CD4-positive, alpha-beta memory T cell (primary cell): ENCODE results near the gene CDC25C. TPM values are rescaled to one million over a fixed set of nuclear protein-coding genes. Genes with fewer than 3 reads are reported as not detected.
A peak's percentile ranks its signal among the peaks of the same experiment; 100 is the strongest.

Experiments used
- CTCF ChIA-PET: fragments of 350-600 bp; sonication (Branson Sonifier 250); formaldehyde crosslinking; loops from one replicate; lab custom pipeline; 2021; ENCODE audit warnings: inconsistent platforms; ENCODE audit not compliant: partially characterized antibody; lab: Charles Lee
- POLR2A ChIA-PET: fragments of 350-600 bp; sonication (Branson Sonifier 250); formaldehyde crosslinking; loops from one replicate; lab custom pipeline; 2021; ENCODE audit not compliant: partially characterized antibody; lab: Charles Lee
- DNase-seq, 5 donors: peaks; one replicate each; pipeline versions ENCODE4 v3.0.0 to v3.0.0-alpha.2; 2020 to 2022; ENCODE audit warnings: mixed read lengths in 1 of 5
- H3K27ac ChIP-seq: one replicate; pipeline ENCODE4 v1.7.0; 2013; ENCODE audit warnings: low read depth, low read length
- H3K27me3 ChIP-seq: 2 replicates; pipeline ENCODE4 v1.7.0; 2013; ENCODE audit warnings: mild to moderate bottlenecking, low read length, moderate library complexity; ENCODE audit not compliant: insufficient read depth
- H3K36me3 ChIP-seq: 2 replicates; pipeline ENCODE4 v1.7.0; 2013; ENCODE audit warnings: mild to moderate bottlenecking, low read length, moderate library complexity; ENCODE audit not compliant: insufficient read depth
- H3K4me1 ChIP-seq: 2 replicates; pipeline ENCODE4 v1.7.0; 2013; ENCODE audit warnings: mild to moderate bottlenecking, low read length, moderate library complexity; ENCODE audit not compliant: insufficient read depth
- H3K4me3 ChIP-seq, 2 donors: one replicate each; pipeline ENCODE4 v1.7.0; 2013; ENCODE audit warnings: low read length in 2 of 2, mild to moderate bottlenecking in 1 of 2
- H3K9me3 ChIP-seq, 2 donors: one replicate each; pipeline ENCODE4 v1.7.0; 2013; ENCODE audit warnings: low read length in 2 of 2, control low read depth in 1 of 2; ENCODE audit not compliant: control insufficient read depth in 1 of 2
- H3K27ac Mint-ChIP-seq, 7 donors: one replicate each; pipeline ENCODE4 v1.8.0; 2020 to 2021; ENCODE audit warnings: mixed read lengths in 7 of 7, mild to moderate bottlenecking in 6 of 7, inconsistent platforms in 3 of 7, moderate library complexity in 3 of 7
- H3K27me3 Mint-ChIP-seq, 2 donors: one replicate each; pipeline ENCODE4 v1.8.0; 2020 to 2021; ENCODE audit warnings: mixed read lengths in 2 of 2
- H3K36me3 Mint-ChIP-seq, 2 donors: one replicate each; pipeline ENCODE4 v1.8.0; 2020 to 2021; ENCODE audit warnings: mixed read lengths in 2 of 2, inconsistent platforms in 1 of 2, mild to moderate bottlenecking in 1 of 2
- H3K4me1 Mint-ChIP-seq, 4 donors: one replicate each; pipeline ENCODE4 v1.8.0; 2020 to 2021; ENCODE audit warnings: mixed read lengths in 4 of 4, mild to moderate bottlenecking in 1 of 4
- H3K4me3 Mint-ChIP-seq, 8 donors: one replicate each; pipeline ENCODE4 v1.8.0; 2020 to 2021; ENCODE audit warnings: mixed read lengths in 8 of 8, mild to moderate bottlenecking in 7 of 8, moderate library complexity in 6 of 8, inconsistent platforms in 3 of 8
- H3K9me3 Mint-ChIP-seq, 8 donors: one replicate each; pipeline ENCODE4 v1.8.0; 2020 to 2021; ENCODE audit warnings: mixed read lengths in 8 of 8, mild to moderate bottlenecking in 5 of 8, inconsistent platforms in 3 of 8, moderate library complexity in 1 of 8
- intact Hi-C: fragments of 100-400 bp; cut with micrococcal nuclease; formaldehyde crosslinking; loops from one replicate; pipeline ENCODE4 v1.15.1; 2023
- polyA plus RNA-seq, 2 donors: library from polyadenylated mRNA; unstranded; fragments of 300-500 nt; fragmentation: Illumina TruSeq; gene quantifications; one replicate each; pipeline ENCODE4 v1.2.3, GENCODE V29; 2021
- total RNA-seq, 2 experiments: library from RNA; stranded (reverse); gene quantifications; one replicate each; pipeline ENCODE4 v1.2.3, GENCODE V29; 2021

The CDC25C gene
- total and polyA plus RNA-seq, 4 experiments from 2014 or later = not detected

- no peaks in the 10 kb centered on the region for H3K9me3 Mint-ChIP-seq
- intact Hi-C loops = no loop called here
Observed at GRCh38 chr5:138289296-138289695, 42.3 kb downstream of the CDC25C start.

DNA sequence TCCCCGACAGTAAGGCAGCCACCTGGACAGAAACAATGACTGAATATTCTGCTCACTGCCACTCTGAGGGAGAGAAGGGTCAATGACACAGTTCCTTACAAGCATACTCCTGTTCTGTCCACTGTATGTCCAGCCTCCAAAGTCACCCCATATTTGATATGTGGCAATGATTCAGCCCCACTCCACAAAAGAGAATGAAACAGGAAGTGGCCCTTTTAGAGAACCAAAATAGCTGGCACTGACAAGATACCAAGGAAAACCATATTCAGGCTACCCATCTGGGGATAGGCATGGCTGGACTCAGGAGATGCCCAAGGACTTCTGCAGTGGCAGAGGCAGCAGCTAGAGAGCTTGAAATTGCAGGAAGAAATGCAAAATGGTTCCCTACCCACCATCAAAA, 44.4 kb downstream of the CDC25C start:
- POLR2A ChIA-PET = no interaction called here
- Histone ChIP-seq H3K36me3 (no peaks in the 10 kb centered on the region), H3K4me1 (no peaks in the 10 kb centered on the region), H3K4me3 (no peak overlapping the region), H3K9me3 (no peaks in the 10 kb centered on the region), H3K27me3 (no peaks in the 10 kb centered on the region), H3K27ac (no peak overlapping the region)
- intact Hi-C loops = no loop called here
- Mint-ChIP-seq H3K4me1 (no peaks in the 10 kb centered on the region), H3K9me3 (no peaks in the 10 kb centered on the region), H3K27ac (no peak overlapping the region), H3K27me3 (no peaks in the 10 kb centered on the region), H3K36me3 (no peaks in the 10 kb centered on the region), H3K4me3 (no peak overlapping the region)
- CTCF ChIA-PET = no interaction called here
- no peak for DNase-seq

More at GRCh38 chr5:138289296-138289695, 42.3 kb downstream of the CDC25C start:
- Histone ChIP-seq H3K27ac (no peak overlapping the region), H3K4me1 (no peaks in the 10 kb centered on the region), H3K4me3 (no peak overlapping the region), H3K36me3 (no peaks in the 10 kb centered on the region), H3K27me3 (no peaks in the 10 kb centered on the region), H3K9me3 (no peaks in the 10 kb centered on the region)
- H3K36me3 Mint-ChIP-seq = no peaks in the 10 kb centered on the region
- H3K27me3 Mint-ChIP-seq = no peaks in the 10 kb centered on the region
- no peak for DNase-seq
- no peak overlapping the region for H3K4me3 Mint-ChIP-seq
- H3K4me1 Mint-ChIP-seq = no peaks in the 10 kb centered on the region
- H3K27ac Mint-ChIP-seq = no peak overlapping the region
- CTCF ChIA-PET = no interaction called here
- POLR2A ChIA-PET = no interaction called here

- no peaks in the 10 kb centered on the region for H3K36me3 ChIP-seq
- H3K27ac Mint-ChIP-seq = peak overlapping the region in 2 of 7 donors; percentile 35 to 56
- no peaks in the 10 kb centered on the region for H3K4me1 Mint-ChIP-seq
- DNase-seq = no peak
- ChIA-PET POLR2A (interaction anchor here (1.1 kb wide), 1 partner anchor 54 kb away, joined by 3 read pairs; no protein-coding TSS in a partner anchor), CTCF (no interaction called here)
- no peaks in the 10 kb centered on the region for H3K9me3 ChIP-seq
- H3K27me3 Mint-ChIP-seq = no peaks in the 10 kb centered on the region
- H3K27ac ChIP-seq = no peak overlapping the region
- H3K9me3 Mint-ChIP-seq = no peaks in the 10 kb centered on the region
- H3K27me3 ChIP-seq = no peaks in the 10 kb centered on the region
- H3K4me1 ChIP-seq = no peaks in the 10 kb centered on the region
- H3K4me3 ChIP-seq = no peak overlapping the region
- H3K4me3 Mint-ChIP-seq = no peak overlapping the region
- no peaks in the 10 kb centered on the region for H3K36me3 Mint-ChIP-seq
- intact Hi-C loops = no loop called here
Observed at GRCh38 chr5:138282920-138283742, 48.5 kb downstream of the CDC25C start.

GRCh38 chr5:138280915-138281314, 50.7 kb downstream of the CDC25C start:
- POLR2A ChIA-PET = no interaction called here
- H3K4me3 Mint-ChIP-seq = no peak overlapping the region
- intact Hi-C loops = no loop called here

DNA sequence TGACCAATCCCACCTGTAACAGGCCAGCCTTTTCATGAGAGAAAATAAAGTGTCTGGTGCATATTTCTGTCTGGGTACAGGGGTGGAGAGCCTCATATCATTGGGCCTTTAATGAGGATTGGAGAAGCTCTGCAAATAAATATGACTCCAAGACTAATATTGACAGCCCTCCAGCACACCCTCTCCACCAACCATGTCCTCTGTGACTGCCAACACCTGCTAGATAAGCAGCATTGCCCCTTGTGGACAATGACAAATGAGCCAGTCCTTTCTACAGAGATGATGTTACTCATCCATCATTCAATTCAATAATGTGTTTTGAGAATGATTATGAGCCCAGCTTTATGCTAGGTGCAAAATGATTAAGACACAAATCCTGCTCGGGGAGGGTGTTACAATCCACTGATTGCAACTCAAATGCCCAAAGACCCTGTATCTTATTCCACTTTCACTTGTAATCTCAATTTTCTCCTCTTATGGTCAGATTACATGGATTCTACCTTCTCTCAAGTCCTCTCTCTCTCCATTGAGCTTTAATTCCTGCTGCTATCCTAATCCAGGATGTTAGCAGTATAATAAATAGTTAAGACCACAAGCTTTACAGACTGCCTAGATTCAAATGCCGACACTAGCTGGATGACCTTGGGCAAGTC, 55.1 kb downstream of the CDC25C start:
- peaks cover 5 to 7% (median 6%) of the 10 kb centered on the region in 4 donors for H3K4me1 Mint-ChIP-seq
- H3K4me3 ChIP-seq = no peak overlapping the region
- no peak for DNase-seq
- no peaks in the 10 kb centered on the region for H3K36me3 Mint-ChIP-seq
- intact Hi-C loops = no loop called here
- ChIA-PET POLR2A (no interaction called here), CTCF (no interaction called here)
- no peaks in the 10 kb centered on the region for H3K4me1 ChIP-seq
- H3K9me3 ChIP-seq = no peaks in the 10 kb centered on the region
- peaks cover 17 to 28% of the 10 kb centered on the region in 2 donors for H3K27me3 Mint-ChIP-seq
- H3K36me3 ChIP-seq = no peaks in the 10 kb centered on the region
- H3K27ac ChIP-seq = no peak overlapping the region
- H3K4me3 Mint-ChIP-seq = no peak overlapping the region
- H3K27ac Mint-ChIP-seq = no peak overlapping the region
- H3K27me3 ChIP-seq = peaks cover 4% of the 10 kb centered on the region
- no peaks in the 10 kb centered on the region for H3K9me3 Mint-ChIP-seq

More at GRCh38 chr5:138280915-138281314, 50.7 kb downstream of the CDC25C start:
- Mint-ChIP-seq H3K27me3 (peaks cover 3 to 4% of the 10 kb centered on the region in 2 donors), H3K9me3 (no peaks in the 10 kb centered on the region), H3K4me1 (no peaks in the 10 kb centered on the region), H3K36me3 (no peaks in the 10 kb centered on the region), H3K27ac (no peak overlapping the region)
- CTCF ChIA-PET = no interaction called here
- DNase-seq = no peak
- H3K27ac ChIP-seq = no peak overlapping the region
- H3K9me3 ChIP-seq = no peaks in the 10 kb centered on the region
- H3K27me3 ChIP-seq = no peaks in the 10 kb centered on the region
- H3K36me3 ChIP-seq = no peaks in the 10 kb centered on the region
- no peak overlapping the region for H3K4me3 ChIP-seq
- no peaks in the 10 kb centered on the region for H3K4me1 ChIP-seq

DNA sequence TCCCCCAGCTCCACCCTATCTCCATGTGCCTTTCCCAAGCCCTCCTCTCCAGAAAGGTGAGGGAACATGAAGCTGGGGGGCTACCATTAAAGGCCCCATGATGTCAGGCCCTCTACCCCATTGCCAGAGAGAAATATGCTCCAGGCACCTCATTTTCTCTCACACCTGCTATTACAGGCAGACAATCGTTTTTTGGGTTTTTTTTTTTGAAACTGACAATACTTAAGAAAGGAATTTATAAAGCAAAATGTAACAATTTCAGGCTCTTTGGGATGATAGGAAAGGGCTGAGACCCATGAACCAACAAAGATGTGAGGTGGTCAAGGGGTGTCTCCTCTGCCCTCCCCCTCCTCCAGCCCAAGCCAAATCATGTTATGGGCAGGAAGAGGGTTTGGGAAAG, 55.7 kb downstream of the CDC25C start:
- CTCF ChIA-PET = no interaction called here
- Mint-ChIP-seq H3K9me3 (no peaks in the 10 kb centered on the region), H3K36me3 (no peaks in the 10 kb centered on the region), H3K4me1 (peaks cover 5 to 7% (median 6%) of the 10 kb centered on the region in 4 donors), H3K27me3 (peaks cover 17 to 31% of the 10 kb centered on the region in 2 donors), H3K27ac (no peak overlapping the region), H3K4me3 (peak overlapping the region in 2 of 8 donors; percentile 24 to 43)
- no peaks in the 10 kb centered on the region for H3K36me3 ChIP-seq
- intact Hi-C loops = no loop called here
- no peaks in the 10 kb centered on the region for H3K4me1 ChIP-seq
- peaks cover 4% of the 10 kb centered on the region for H3K27me3 ChIP-seq
- POLR2A ChIA-PET = no interaction called here
- H3K27ac ChIP-seq = no peak overlapping the region
- no peak for DNase-seq
- no peak overlapping the region for H3K4me3 ChIP-seq
- H3K9me3 ChIP-seq = no peaks in the 10 kb centered on the region

DNA sequence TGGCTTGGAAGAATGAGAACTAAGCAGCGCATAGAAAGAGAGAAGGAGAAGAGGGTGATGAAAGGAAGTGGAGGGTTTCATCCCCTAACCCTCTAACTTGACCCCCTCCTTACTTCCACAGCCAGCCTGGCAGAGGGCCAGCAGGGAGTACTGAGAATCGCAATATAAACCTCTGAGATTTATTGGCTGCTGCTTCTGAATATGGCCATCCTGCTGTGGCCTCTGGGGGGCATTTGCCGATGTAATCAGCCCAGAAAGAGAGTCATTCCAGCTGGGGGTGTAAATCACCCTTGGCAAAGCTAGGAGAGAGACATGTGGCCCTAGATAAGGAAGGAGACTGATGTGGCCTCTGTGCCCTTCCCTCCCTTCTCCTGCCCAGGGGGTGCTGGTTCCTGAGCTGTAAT, 56.2 kb downstream of the CDC25C start:
- Histone ChIP-seq H3K27me3 (peaks cover 4% of the 10 kb centered on the region), H3K4me1 (no peaks in the 10 kb centered on the region), H3K4me3 (no peak overlapping the region), H3K27ac (no peak overlapping the region), H3K36me3 (no peaks in the 10 kb centered on the region), H3K9me3 (no peaks in the 10 kb centered on the region)
- peaks cover 17 to 31% of the 10 kb centered on the region in 2 donors for H3K27me3 Mint-ChIP-seq
- H3K36me3 Mint-ChIP-seq = no peaks in the 10 kb centered on the region
- no peak for DNase-seq
- intact Hi-C loops = no loop called here
- no peaks in the 10 kb centered on the region for H3K9me3 Mint-ChIP-seq
- peaks cover 5 to 7% (median 6%) of the 10 kb centered on the region in 4 donors for H3K4me1 Mint-ChIP-seq
- H3K4me3 Mint-ChIP-seq = no peak overlapping the region
- CTCF ChIA-PET = no interaction called here
- POLR2A ChIA-PET = no interaction called here
- H3K27ac Mint-ChIP-seq = peak overlapping the region in 1 of 7 donors; percentile 43
